Middle frontal gyrus (tissue), 1 donor: Measurements from ENCODE around the gene DUS1L.

Experiments used
- DNase-seq: peaks from one replicate; pipeline ENCODE4 v3.0.0-alpha.2; 2015; ENCODE audit warnings: low spot score; ENCODE audit errors: extremely low spot score

Gene DUS1L

GRCh38 chr17:82028246-82028645 is 37.4 kb downstream of the DUS1L start:
- DNase-seq, result no peak

- no peak for DNase-seq
These were observed 40.0 kb downstream of the DUS1L start for GRCh38 chr17:82025401-82026107.

GRCh38 chr17:82024859-82025258 is 40.7 kb downstream of the DUS1L start:
- no peak for DNase-seq

- no peak for DNase-seq
These were observed 42.0 kb downstream of the DUS1L start for GRCh38 chr17:82023447-82024241.

- peak; percentile 98 for DNase-seq
These were observed 42.6 kb downstream of the DUS1L start, which contains the start of gene LRRC45 for GRCh38 chr17:82022981-82023446. Gene LRRC45, plus strand, starts transcription at chr17:82023305. Its CDS starts 339 bp downstream, at chr17:82023644.

GRCh38 chr17:82022310-82022980 is 43.2 kb downstream of the DUS1L start, which contains the start of gene CENPX:
Gene CENPX, minus strand, starts transcription at chr17:82022878. Its CDS starts 17 bp downstream, at chr17:82022861.
- no peak for DNase-seq

GRCh38 chr17:82021900-82022309 is 43.7 kb downstream of the DUS1L start:
- DNase-seq, result no peak

GRCh38 chr17:82021107-82021899 is 44.3 kb downstream of the DUS1L start:
- DNase-seq, result peak; percentile 37

GRCh38 chr17:82020572-82021106 is 45.0 kb downstream of the DUS1L start:
- DNase-seq, result no peak

- DNase-seq, result no peak
These were observed 45.7 kb downstream of the DUS1L start for GRCh38 chr17:82019690-82020571.

- no peak for DNase-seq
These were observed 46.5 kb downstream of the DUS1L start for GRCh38 chr17:82018989-82019689.

- DNase-seq, result no peak
These were observed 47.2 kb downstream of the DUS1L start for GRCh38 chr17:82018152-82018988.

GRCh38 chr17:82017612-82018151 is 47.9 kb downstream of the DUS1L start:
- no peak for DNase-seq

- DNase-seq, result no peak
These were observed 48.6 kb downstream of the DUS1L start for GRCh38 chr17:82016875-82017459.

- DNase-seq, result no peak
These were observed 49.3 kb downstream of the DUS1L start for GRCh38 chr17:82016061-82016874.

GRCh38 chr17:82015311-82015971 is 50.2 kb downstream of the DUS1L start:
- no peak for DNase-seq
